Nephron progenitor cell (in vitro differentiated cells): Measurements from ENCODE around the gene MCOLN2.

Source experiments
- DNase-seq: peaks from one replicate; pipeline ENCODE4 v3.0.0; 2021
- H3K27ac Mint-ChIP-seq: 2 replicates; pipeline ENCODE4 v1.8.0; 2021; ENCODE audit warnings: mild to moderate bottlenecking, moderate library complexity, mixed read lengths
- H3K27me3 Mint-ChIP-seq: 2 replicates; pipeline ENCODE4 v1.8.0; 2021; ENCODE audit warnings: mild to moderate bottlenecking, low read depth, mixed read lengths; ENCODE audit not compliant: poor library complexity
- H3K36me3 Mint-ChIP-seq: 2 replicates; pipeline ENCODE4 v1.8.0; 2021; ENCODE audit warnings: low read depth, mixed read lengths
- H3K4me1 Mint-ChIP-seq: 2 replicates; pipeline ENCODE4 v1.8.0; 2021; ENCODE audit warnings: mixed read lengths
- H3K4me3 Mint-ChIP-seq: 2 replicates; pipeline ENCODE4 v1.8.0; 2021; ENCODE audit warnings: mild to moderate bottlenecking, moderate library complexity, mixed read lengths
- H3K9me3 Mint-ChIP-seq: 2 replicates; pipeline ENCODE4 v1.8.0; 2021; ENCODE audit warnings: mild to moderate bottlenecking, moderate library complexity, mixed read lengths
- CTCF ChIP-seq: fragments of 200-600 bp; sonication (generic); IDR thresholded peaks from 2 replicates; pipeline ENCODE4 v1.5.0; 2021; ENCODE audit warnings: antibody characterized with exemption

Gene MCOLN2

GRCh38 chr1:84933011-84933611, 63.8 kb downstream of the MCOLN2 start:
- DNase-seq = no peak
- H3K4me3 Mint-ChIP-seq = no peak overlapping the region
- H3K27ac Mint-ChIP-seq = no peak overlapping the region
- no peak for TF ChIP-seq CTCF
- H3K4me1 Mint-ChIP-seq = peaks cover 25% of the 10 kb centered on the region
- H3K36me3 Mint-ChIP-seq = no peaks in the 10 kb centered on the region
- peaks cover 11% of the 10 kb centered on the region for H3K27me3 Mint-ChIP-seq
- no peaks in the 10 kb centered on the region for H3K9me3 Mint-ChIP-seq

GRCh38 chr1:84930831-84931230, 66.1 kb downstream of the MCOLN2 start:
- TF ChIP-seq CTCF = no peak
- Mint-ChIP-seq H3K27ac (no peak overlapping the region), H3K9me3 (no peaks in the 10 kb centered on the region), H3K36me3 (no peaks in the 10 kb centered on the region), H3K4me3 (no peak overlapping the region), H3K4me1 (peaks cover 27% of the 10 kb centered on the region), H3K27me3 (peaks cover 8% of the 10 kb centered on the region)
- DNase-seq = no peak

- H3K9me3 Mint-ChIP-seq = no peaks in the 10 kb centered on the region
- peaks cover 27% of the 10 kb centered on the region for H3K4me1 Mint-ChIP-seq
- H3K27ac Mint-ChIP-seq = no peak overlapping the region
- TF ChIP-seq CTCF = no peak
- peaks cover 8% of the 10 kb centered on the region for H3K27me3 Mint-ChIP-seq
- no peak for DNase-seq
- no peaks in the 10 kb centered on the region for H3K36me3 Mint-ChIP-seq
- no peak overlapping the region for H3K4me3 Mint-ChIP-seq
Measured at GRCh38 chr1:84930329-84930728, 66.6 kb downstream of the MCOLN2 start.

GRCh38 chr1:84929581-84929980, 67.3 kb downstream of the MCOLN2 start:
- peaks cover 27% of the 10 kb centered on the region for H3K4me1 Mint-ChIP-seq
- no peak for DNase-seq
- no peak for TF ChIP-seq CTCF
- H3K9me3 Mint-ChIP-seq = no peaks in the 10 kb centered on the region
- H3K36me3 Mint-ChIP-seq = no peaks in the 10 kb centered on the region
- peaks cover 8% of the 10 kb centered on the region for H3K27me3 Mint-ChIP-seq
- H3K4me3 Mint-ChIP-seq = no peak overlapping the region
- peak overlapping the region; percentile 12 for H3K27ac Mint-ChIP-seq

- peaks cover 8% of the 10 kb centered on the region for H3K27me3 Mint-ChIP-seq
Measured at GRCh38 chr1:84928979-84929378, 67.9 kb downstream of the MCOLN2 start.

More at GRCh38 chr1:84928979-84929378, 67.9 kb downstream of the MCOLN2 start:
- Mint-ChIP-seq H3K4me3 (no peak overlapping the region), H3K27ac (peak overlapping the region; percentile 15), H3K9me3 (no peaks in the 10 kb centered on the region), H3K36me3 (no peaks in the 10 kb centered on the region), H3K4me1 (peaks cover 27% of the 10 kb centered on the region)
- no peak for TF ChIP-seq CTCF
- no peak for DNase-seq
